Activated naive CD4-positive, alpha-beta T cell treated with anti-CD3 and anti-CD28 coated beads, Interleukin-2, amount 50 U/mL, for 72 hours (primary cell): ENCODE measurements around the gene SNX32. TPM values are rescaled to one million over a fixed set of nuclear protein-coding genes. Genes with fewer than 3 reads are reported as not detected.
"Not testable (repeated sequence)": the region's sequence is repeated elsewhere in the genome, so short reads cannot be mapped to it uniquely, and the experiment has no call there.

Experiments
- ATAC-seq, 2 donors: fragments of 150-1000 bp; cut with Tn5 transposase; 2 replicates each; pipeline ENCODE4 v1.10.0; 2021; ENCODE audit warnings: mild to moderate bottlenecking in 2 of 2, moderate library complexity in 2 of 2
- DNase-seq, 2 donors: peaks; one replicate each; pipeline ENCODE4 v3.0.0; 2021 to 2022; ENCODE audit warnings: low spot score in 2 of 2
- H3K27ac Mint-ChIP-seq, 2 donors: one replicate each; pipeline ENCODE4 v1.8.0; 2022; ENCODE audit warnings: mild to moderate bottlenecking in 2 of 2, mixed read lengths in 2 of 2
- H3K36me3 Mint-ChIP-seq, 2 donors: one replicate each; pipeline ENCODE4 v1.8.0; 2022; ENCODE audit warnings: mixed read lengths in 2 of 2
- H3K9me3 Mint-ChIP-seq, 2 donors: one replicate each; pipeline ENCODE4 v1.8.0; 2022; ENCODE audit warnings: mixed read lengths in 2 of 2
- total RNA-seq, 2 donors: library from RNA; stranded (reverse); gene quantifications; one replicate each; pipeline ENCODE4 v1.2.3, GENCODE V29; 2022

SNX32 gene
- total RNA-seq, 2 donors from 2014 or later: 3.8 to 5.0 TPM

- DNase-seq (no peak), ATAC-seq (no peak)
- Mint-ChIP-seq H3K9me3 (no peaks in the 10 kb centered on the region), H3K27ac (no peak overlapping the region), H3K36me3 (peaks cover 0 to 7% of the 10 kb centered on the region in 2 donors)
Observed at GRCh38 chr11:65814131-65814985, 19.4 kb upstream of the SNX32 start.

- peak overlapping the region in 1 of 2 donors; percentile 34 for H3K27ac Mint-ChIP-seq
- ATAC-seq (no peak), DNase-seq (no peak)
- H3K9me3 Mint-ChIP-seq: no peaks in the 10 kb centered on the region
- peaks cover 0 to 7% of the 10 kb centered on the region in 2 donors for H3K36me3 Mint-ChIP-seq
Observed at GRCh38 chr11:65814986-65815565, 18.7 kb upstream of the SNX32 start.

GRCh38 chr11:65816696-65817095 is 17.1 kb upstream of the SNX32 start:
- DNase-seq (no peak), ATAC-seq (no peak)
- no peaks in the 10 kb centered on the region for H3K9me3 Mint-ChIP-seq
- H3K36me3 Mint-ChIP-seq: peaks cover 0 to 7% of the 10 kb centered on the region in 2 donors
- H3K27ac Mint-ChIP-seq: no peak overlapping the region

GRCh38 chr11:65817312-65817834 is 16.4 kb upstream of the SNX32 start:
- Mint-ChIP-seq H3K27ac (peak overlapping the region; percentile 70 to 75), H3K36me3 (peaks cover 0 to 7% of the 10 kb centered on the region in 2 donors), H3K9me3 (no peaks in the 10 kb centered on the region)
- ATAC-seq: no peak
- no peak for DNase-seq

GRCh38 chr11:65817835-65818680 is 15.7 kb upstream of the SNX32 start:
- Mint-ChIP-seq H3K9me3 (no peaks in the 10 kb centered on the region), H3K27ac (peak overlapping the region; percentile 70 to 75), H3K36me3 (peaks cover 0 to 7% of the 10 kb centered on the region in 2 donors)
- ATAC-seq (peak; percentile 88 to 91), DNase-seq (peak; percentile 93 to 99)

GRCh38 chr11:65821107-65821506 is 12.7 kb upstream of the SNX32 start:
- H3K36me3 Mint-ChIP-seq: peaks cover 0 to 7% of the 10 kb centered on the region in 2 donors
- no peak for ATAC-seq
- DNase-seq: no peak

DNA sequence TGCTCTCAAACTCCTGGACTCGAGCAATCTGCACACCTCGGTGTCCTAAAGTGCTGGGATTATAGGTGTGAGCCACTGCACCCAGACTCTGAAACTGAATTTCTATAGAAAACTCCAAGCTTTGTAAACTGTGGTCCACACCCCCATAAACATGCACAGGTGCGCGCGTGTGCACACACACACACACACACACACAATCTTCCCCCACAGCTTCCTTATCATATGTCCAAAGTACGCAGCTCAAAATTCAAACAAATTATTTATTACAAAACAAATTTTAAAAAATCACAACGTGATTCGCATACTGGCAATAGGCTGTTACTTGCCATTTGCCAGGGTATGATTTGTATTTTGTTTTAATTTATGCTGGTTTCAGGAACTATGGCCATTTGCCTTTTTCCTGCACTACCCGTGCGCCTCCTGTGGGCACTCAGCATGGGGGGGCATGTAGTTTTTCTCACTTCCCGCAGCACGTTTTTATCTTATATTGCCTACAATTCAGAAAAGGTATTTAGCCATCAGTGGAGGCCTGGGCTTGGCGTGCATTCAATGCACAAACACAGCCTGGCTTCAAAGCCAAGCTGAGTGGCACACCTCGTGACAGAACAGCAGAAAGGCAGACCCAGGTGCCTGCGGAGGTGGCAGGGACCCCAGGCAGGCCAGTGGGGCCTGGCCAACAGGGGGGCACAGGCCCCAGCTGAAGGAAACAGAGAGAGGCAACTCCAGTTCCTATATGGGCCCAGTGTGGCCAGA is 10.8 kb upstream of the SNX32 start:
- ATAC-seq: no peak
- no peaks in the 10 kb centered on the region for H3K36me3 Mint-ChIP-seq
- no peak for DNase-seq
- no peaks in the 10 kb centered on the region for H3K9me3 Mint-ChIP-seq
- no peak overlapping the region for H3K27ac Mint-ChIP-seq

More at GRCh38 chr11:65821107-65821506, 12.7 kb upstream of the SNX32 start:
- H3K9me3 Mint-ChIP-seq: no peaks in the 10 kb centered on the region
- no peak overlapping the region for H3K27ac Mint-ChIP-seq

DNA sequence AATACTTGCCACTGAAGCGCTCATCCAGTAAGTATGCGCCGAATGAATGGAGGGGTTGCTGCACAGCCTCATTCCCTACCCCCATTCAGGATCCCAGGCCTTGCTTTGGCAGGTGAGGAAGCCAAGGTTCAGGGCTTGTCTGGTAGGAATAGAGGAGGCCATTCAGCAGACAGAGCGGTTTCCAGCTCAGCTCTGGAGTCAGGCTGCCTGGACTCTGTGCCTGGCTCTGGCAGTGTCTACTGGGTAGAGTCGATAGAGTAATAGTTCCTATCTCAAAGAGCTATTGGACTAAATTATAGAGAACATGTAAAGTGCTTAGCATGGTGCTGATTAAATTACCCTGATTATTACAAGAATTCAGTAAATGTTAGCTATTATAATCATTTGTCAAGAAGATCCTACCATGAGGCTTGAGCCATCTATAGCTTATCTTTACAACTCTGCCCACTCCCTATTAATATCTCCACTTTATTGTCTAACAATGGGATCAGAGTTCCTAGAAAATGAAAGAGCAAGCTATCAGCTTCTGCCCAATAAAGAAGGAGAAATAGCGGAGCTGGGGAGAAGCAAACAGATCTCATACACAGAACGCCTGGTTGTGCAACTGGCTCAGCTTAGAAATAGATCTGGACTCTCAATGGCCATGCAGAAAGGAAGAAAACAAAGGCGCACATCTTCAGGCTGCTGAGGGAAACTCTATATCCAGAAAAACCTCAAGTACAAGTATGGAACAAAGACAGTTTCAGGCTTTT is 6.6 kb upstream of the SNX32 start:
- Mint-ChIP-seq H3K9me3 (peaks cover 0 to 5% of the 10 kb centered on the region in 2 donors), H3K36me3 (peaks cover 0 to 5% of the 10 kb centered on the region in 2 donors), H3K27ac (no peak overlapping the region)
- ATAC-seq (peak in 1 of 2 donors; percentile 26), DNase-seq (no peak)

DNA sequence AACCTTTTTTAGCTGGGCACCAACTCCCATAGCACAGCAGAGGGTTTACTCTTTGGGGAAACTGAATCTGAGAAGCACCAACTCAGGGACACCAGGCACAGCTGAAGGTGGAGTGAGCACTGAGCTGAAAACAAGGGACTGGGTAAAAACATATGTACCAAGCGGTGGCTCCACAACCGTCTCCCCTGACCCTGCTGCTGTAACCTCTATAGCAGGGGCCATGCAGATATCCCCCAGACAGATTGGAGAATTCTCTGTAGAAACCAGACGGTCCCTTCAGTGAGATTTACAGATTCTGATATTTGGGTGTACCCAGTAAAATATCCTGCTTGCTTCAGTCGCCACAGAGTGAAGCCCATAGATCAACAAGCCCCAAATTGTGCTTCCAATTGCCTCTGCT is 4.3 kb upstream of the SNX32 start:
- Mint-ChIP-seq H3K9me3 (peaks cover 6 to 14% of the 10 kb centered on the region in 2 donors), H3K36me3 (peaks cover 5 to 15% of the 10 kb centered on the region in 2 donors), H3K27ac (no peak overlapping the region)
- no peak for ATAC-seq
- DNase-seq: no peak

GRCh38 chr11:65832231-65832630 is 1.5 kb upstream of the SNX32 start:
- DNase-seq, ATAC-seq, H3K27ac Mint-ChIP-seq: not testable (repeated sequence)
- Mint-ChIP-seq H3K36me3 (peaks cover 5 to 15% of the 10 kb centered on the region in 2 donors), H3K9me3 (peaks cover 6 to 14% of the 10 kb centered on the region in 2 donors)

- H3K27ac Mint-ChIP-seq: no peak overlapping the region
- ATAC-seq (no peak), DNase-seq (no peak)
- H3K36me3 Mint-ChIP-seq: peaks cover 5 to 15% of the 10 kb centered on the region in 2 donors
- peaks cover 6 to 14% of the 10 kb centered on the region in 2 donors for H3K9me3 Mint-ChIP-seq
Observed at GRCh38 chr11:65834202-65834601, 439 bp downstream of the SNX32 start.

GRCh38 chr11:65842144-65842543 is 8.4 kb downstream of the SNX32 start:
- Mint-ChIP-seq H3K36me3 (no peaks in the 10 kb centered on the region), H3K9me3 (no peaks in the 10 kb centered on the region), H3K27ac (no peak overlapping the region)
- DNase-seq: no peak
- ATAC-seq: no peak

DNA sequence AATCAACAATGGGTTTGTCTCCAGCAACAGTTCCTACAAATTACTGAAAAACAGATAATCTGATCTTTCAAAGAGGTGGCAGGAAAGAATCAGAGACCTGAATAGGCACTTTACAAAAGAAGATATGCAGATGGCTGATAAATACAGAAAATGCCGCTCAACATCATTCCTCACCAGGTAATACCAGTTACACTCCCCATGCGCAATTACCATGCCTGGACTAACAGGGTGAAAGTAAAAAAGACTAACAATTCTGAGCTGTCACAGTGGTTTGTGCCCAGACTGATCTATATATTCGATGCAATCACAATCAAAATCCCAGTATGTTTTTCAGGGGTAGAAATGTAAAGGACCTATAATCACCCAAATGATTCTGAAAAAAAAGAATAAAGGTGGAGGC is 10.0 kb downstream of the SNX32 start:
- H3K36me3 Mint-ChIP-seq: no peaks in the 10 kb centered on the region
- no peaks in the 10 kb centered on the region for H3K9me3 Mint-ChIP-seq
- H3K27ac Mint-ChIP-seq: no peak overlapping the region
- DNase-seq (no peak), ATAC-seq (no peak)

DNA sequence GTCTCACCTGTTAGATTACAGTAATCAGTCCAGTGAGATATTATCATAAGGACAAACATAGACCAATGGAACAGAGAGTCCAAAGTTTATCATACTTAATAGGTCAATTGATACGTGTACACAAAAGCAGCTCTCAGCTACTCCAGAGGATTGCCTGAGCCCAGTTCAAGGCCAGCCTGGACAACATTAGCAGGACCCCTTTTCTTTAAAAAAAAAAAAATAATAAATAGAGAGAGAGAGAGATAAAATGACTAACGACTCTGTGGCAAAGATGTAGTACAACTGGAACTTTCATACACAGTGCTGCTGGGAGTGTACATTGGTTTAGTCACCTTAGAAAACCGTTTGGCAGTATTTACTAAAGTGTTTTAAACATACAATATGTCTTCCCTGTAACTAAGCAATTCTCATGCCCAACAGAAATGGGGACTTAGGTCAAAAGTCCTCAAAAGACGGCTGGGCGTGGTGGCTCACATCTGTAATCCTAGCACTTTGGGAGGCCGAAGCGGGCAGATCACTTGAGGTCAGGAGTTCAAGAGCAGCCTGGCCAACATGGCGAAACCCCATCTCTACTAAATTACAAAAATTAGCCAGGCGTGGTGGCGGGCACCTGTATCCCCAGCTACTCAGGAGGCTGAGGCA is 10.6 kb downstream of the SNX32 start:
- ATAC-seq (no peak), DNase-seq (no peak)
- H3K36me3 Mint-ChIP-seq: no peaks in the 10 kb centered on the region
- H3K27ac Mint-ChIP-seq: no peak overlapping the region
- H3K9me3 Mint-ChIP-seq: no peaks in the 10 kb centered on the region

- Mint-ChIP-seq H3K9me3 (no peaks in the 10 kb centered on the region), H3K27ac (no peak overlapping the region), H3K36me3 (peaks cover 0 to 13% of the 10 kb centered on the region in 2 donors)
- ATAC-seq (no peak), DNase-seq (no peak)
Observed at GRCh38 chr11:65847746-65848145, 14.0 kb downstream of the SNX32 start.
